Neural cell (in vitro differentiated cells): ENCODE data around the gene MAPT. TPM values are rescaled to one million over a fixed set of nuclear protein-coding genes. Genes with fewer than 3 reads are reported as not detected.

ENCODE experiments used
- H2AFZ ChIP-seq: fragments of 200-600, 300-800 bp; sonication (generic), shearing (Covaris generic); 2 replicates; pipeline ENCODE4 v1.6.0; 2014; ENCODE audit warnings: low read depth, mild to moderate bottlenecking, antibody characterized with exemption, low read length, moderate library complexity
- H3F3A ChIP-seq: fragments of 200-600 bp; shearing (Covaris generic); 2 replicates; pipeline ENCODE4 v1.6.1; 2016; ENCODE audit warnings: mild to moderate bottlenecking, moderate library complexity, mixed read lengths, antibody characterized with exemption, low read length; ENCODE audit not compliant: insufficient read depth, poor library complexity, severe bottlenecking
- H3K27ac ChIP-seq: fragments of 200-600, 300-800 bp; sonication (generic), shearing (Covaris generic); 2 replicates; pipeline ENCODE4 v1.5.1; 2014; ENCODE audit warnings: mild to moderate bottlenecking, low read length, moderate library complexity
- H3K27me3 ChIP-seq: fragments of 300-800, 200-600 bp; sonication (generic), shearing (Covaris generic); 2 replicates; pipeline ENCODE4 v1.6.0; 2014; ENCODE audit warnings: mild to moderate bottlenecking, low read depth, low read length, moderate library complexity; ENCODE audit not compliant: insufficient read depth
- H3K36me3 ChIP-seq: fragments of 300-800, 200-600 bp; sonication (generic), shearing (Covaris generic); 2 replicates; pipeline ENCODE4 v1.5.1; 2014; ENCODE audit warnings: mild to moderate bottlenecking, antibody characterized with exemption, low read length, moderate library complexity; ENCODE audit not compliant: insufficient read depth
- H3K4me2 ChIP-seq: fragments of 300-800, 200-600 bp; sonication (generic), shearing (Covaris generic); 2 replicates; pipeline ENCODE4 v1.6.0; 2014; ENCODE audit warnings: mild to moderate bottlenecking, low read length
- H3K4me3 ChIP-seq: fragments of 300-800, 200-600 bp; sonication (generic), shearing (Covaris generic); 2 replicates; pipeline ENCODE4 v1.5.1; 2014; ENCODE audit warnings: mild to moderate bottlenecking, low read length, moderate library complexity
- H3K79me2 ChIP-seq: fragments of 200-600 bp; shearing (Covaris generic); replicated peaks from 2 replicates; pipeline ENCODE4 v1.6.0; 2014; ENCODE audit warnings: mild to moderate bottlenecking, low read length, moderate library complexity; ENCODE audit not compliant: insufficient read depth
- H3K9ac ChIP-seq: fragments of 300-800, 200-600 bp; sonication (generic), shearing (Covaris generic); 2 replicates; pipeline ENCODE4 v1.6.1; 2016; ENCODE audit warnings: mild to moderate bottlenecking, low read length, mixed read lengths
- H3K9me2 ChIP-seq: fragments of 200-600 bp; shearing (Covaris generic); 2 replicates; pipeline ENCODE4 v1.6.1; 2016; ENCODE audit warnings: mild to moderate bottlenecking, low read length, mixed read lengths; ENCODE audit not compliant: insufficient read depth
- H3K9me3 ChIP-seq: fragments of 200-600, 300-800 bp; sonication (generic), shearing (Covaris generic); 2 replicates; pipeline ENCODE4 v1.6.1; 2016; ENCODE audit warnings: mild to moderate bottlenecking, mixed run types, low read length, moderate library complexity, mixed read lengths
- H4K20me1 ChIP-seq: fragments of 200-600 bp; shearing (Covaris generic); 2 replicates; pipeline ENCODE4 v1.6.1; 2016; ENCODE audit warnings: mild to moderate bottlenecking, mixed run types; ENCODE audit not compliant: insufficient read depth
- EP300 ChIP-seq: fragments of 450-650 bp; conservative IDR thresholded peaks from 2 replicates; pipeline ENCODE4 v1.6.1; 2014; ENCODE audit warnings: antibody characterized with exemption, mild to moderate bottlenecking, moderate library complexity; ENCODE audit not compliant: poor library complexity, severe bottlenecking
- EZH2 ChIP-seq: fragments of 200-600, 300-800 bp; shearing (Covaris generic), sonication (generic); IDR thresholded peaks from 2 replicates; pipeline ENCODE4 v1.6.1; 2014; ENCODE audit warnings: antibody characterized with exemption, low read length, borderline replicate concordance, mild to moderate bottlenecking; ENCODE audit not compliant: insufficient read depth, poor library complexity, severe bottlenecking
- MXI1 ChIP-seq: fragments of 450-650 bp; conservative IDR thresholded peaks from 2 replicates; pipeline ENCODE4 v1.6.1; 2014; ENCODE audit warnings: antibody characterized with exemption, mild to moderate bottlenecking; ENCODE audit not compliant: poor library complexity, severe bottlenecking
- POLR2AphosphoS5 ChIP-seq: IDR thresholded peaks from 2 replicates; pipeline ENCODE4 v1.6.1; 2012
- RAD21 ChIP-seq: fragments of 450-650 bp; conservative IDR thresholded peaks from 2 replicates; pipeline ENCODE4 v1.6.1; 2014; ENCODE audit warnings: antibody characterized with exemption, mild to moderate bottlenecking, moderate library complexity
- SMC3 ChIP-seq: fragments of 450-650 bp; conservative IDR thresholded peaks from 2 replicates; pipeline ENCODE4 v1.6.1; 2014; ENCODE audit warnings: antibody characterized with exemption, mild to moderate bottlenecking, moderate library complexity; ENCODE audit not compliant: poor library complexity
- TAF1 ChIP-seq: IDR thresholded peaks from 2 replicates; pipeline ENCODE4 v1.6.1; 2012; ENCODE audit warnings: low read depth
- polyA plus RNA-seq: library from polyadenylated mRNA; depleted of rRNA; stranded (reverse); fragments of >200 nt; gene quantifications from 2 replicates; pipeline ENCODE4 v1.2.3, GENCODE V29; 2014
- TF ChIP-seq, protein P1 (sequence below): IDR thresholded peaks from 2 replicates; pipeline ENCODE4 v1.6.1; 2012; ENCODE audit warnings: borderline replicate concordance
- TF ChIP-seq, protein P2 (sequence below): fragments of 450-650 bp; IDR thresholded peaks from 2 replicates; pipeline ENCODE4 v1.5.1; 2014; ENCODE audit warnings: antibody characterized with exemption, mild to moderate bottlenecking, moderate library complexity; ENCODE audit not compliant: poor library complexity, severe bottlenecking

The MAPT gene
- polyA plus RNA-seq, 1 donor from 2014 or later: 94.5 TPM

DNA sequence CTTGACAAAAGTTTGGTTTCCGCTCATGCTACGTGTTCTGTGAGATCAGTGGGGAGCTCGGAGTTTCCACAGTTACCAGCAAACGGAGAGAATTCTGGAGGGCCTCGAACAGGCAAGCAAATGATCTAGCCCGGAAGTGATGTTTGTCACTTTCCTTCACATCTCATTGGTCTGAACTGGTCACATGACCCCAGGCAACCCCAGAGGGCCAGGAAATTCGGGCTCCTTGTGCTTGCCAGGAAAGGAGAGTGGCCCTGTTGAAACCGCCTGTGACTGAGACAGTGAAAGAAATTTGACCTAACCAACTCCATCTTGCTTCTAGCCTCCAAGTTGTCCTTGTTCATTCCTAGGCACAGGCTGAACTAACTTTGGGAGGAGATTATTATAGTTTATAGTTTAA is 26.7 kb upstream of the MAPT start:
- no peak overlapping the region for H3K9ac ChIP-seq
- no peaks in the 10 kb centered on the region for H3K27me3 ChIP-seq
- no peaks in the 10 kb centered on the region for H3K36me3 ChIP-seq
- no peaks in the 10 kb centered on the region for H4K20me1 ChIP-seq
- no peaks in the 10 kb centered on the region for H3K9me2 ChIP-seq
- H3K4me3 ChIP-seq: no peak overlapping the region
- H3F3A ChIP-seq: no peaks in the 10 kb centered on the region
- TF ChIP-seq SMC3 (no peak), MXI1 (no peak), EZH2 (no peak), TAF1 (no peak), RAD21 (no peak), EP300 (no peak), POLR2AphosphoS5 (no peak)
- TF ChIP-seq, protein P1, sequence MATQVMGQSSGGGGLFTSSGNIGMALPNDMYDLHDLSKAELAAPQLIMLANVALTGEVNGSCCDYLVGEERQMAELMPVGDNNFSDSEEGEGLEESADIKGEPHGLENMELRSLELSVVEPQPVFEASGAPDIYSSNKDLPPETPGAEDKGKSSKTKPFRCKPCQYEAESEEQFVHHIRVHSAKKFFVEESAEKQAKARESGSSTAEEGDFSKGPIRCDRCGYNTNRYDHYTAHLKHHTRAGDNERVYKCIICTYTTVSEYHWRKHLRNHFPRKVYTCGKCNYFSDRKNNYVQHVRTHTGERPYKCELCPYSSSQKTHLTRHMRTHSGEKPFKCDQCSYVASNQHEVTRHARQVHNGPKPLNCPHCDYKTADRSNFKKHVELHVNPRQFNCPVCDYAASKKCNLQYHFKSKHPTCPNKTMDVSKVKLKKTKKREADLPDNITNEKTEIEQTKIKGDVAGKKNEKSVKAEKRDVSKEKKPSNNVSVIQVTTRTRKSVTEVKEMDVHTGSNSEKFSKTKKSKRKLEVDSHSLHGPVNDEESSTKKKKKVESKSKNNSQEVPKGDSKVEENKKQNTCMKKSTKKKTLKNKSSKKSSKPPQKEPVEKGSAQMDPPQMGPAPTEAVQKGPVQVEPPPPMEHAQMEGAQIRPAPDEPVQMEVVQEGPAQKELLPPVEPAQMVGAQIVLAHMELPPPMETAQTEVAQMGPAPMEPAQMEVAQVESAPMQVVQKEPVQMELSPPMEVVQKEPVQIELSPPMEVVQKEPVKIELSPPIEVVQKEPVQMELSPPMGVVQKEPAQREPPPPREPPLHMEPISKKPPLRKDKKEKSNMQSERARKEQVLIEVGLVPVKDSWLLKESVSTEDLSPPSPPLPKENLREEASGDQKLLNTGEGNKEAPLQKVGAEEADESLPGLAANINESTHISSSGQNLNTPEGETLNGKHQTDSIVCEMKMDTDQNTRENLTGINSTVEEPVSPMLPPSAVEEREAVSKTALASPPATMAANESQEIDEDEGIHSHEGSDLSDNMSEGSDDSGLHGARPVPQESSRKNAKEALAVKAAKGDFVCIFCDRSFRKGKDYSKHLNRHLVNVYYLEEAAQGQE: no peak
- TF ChIP-seq, protein P2, sequence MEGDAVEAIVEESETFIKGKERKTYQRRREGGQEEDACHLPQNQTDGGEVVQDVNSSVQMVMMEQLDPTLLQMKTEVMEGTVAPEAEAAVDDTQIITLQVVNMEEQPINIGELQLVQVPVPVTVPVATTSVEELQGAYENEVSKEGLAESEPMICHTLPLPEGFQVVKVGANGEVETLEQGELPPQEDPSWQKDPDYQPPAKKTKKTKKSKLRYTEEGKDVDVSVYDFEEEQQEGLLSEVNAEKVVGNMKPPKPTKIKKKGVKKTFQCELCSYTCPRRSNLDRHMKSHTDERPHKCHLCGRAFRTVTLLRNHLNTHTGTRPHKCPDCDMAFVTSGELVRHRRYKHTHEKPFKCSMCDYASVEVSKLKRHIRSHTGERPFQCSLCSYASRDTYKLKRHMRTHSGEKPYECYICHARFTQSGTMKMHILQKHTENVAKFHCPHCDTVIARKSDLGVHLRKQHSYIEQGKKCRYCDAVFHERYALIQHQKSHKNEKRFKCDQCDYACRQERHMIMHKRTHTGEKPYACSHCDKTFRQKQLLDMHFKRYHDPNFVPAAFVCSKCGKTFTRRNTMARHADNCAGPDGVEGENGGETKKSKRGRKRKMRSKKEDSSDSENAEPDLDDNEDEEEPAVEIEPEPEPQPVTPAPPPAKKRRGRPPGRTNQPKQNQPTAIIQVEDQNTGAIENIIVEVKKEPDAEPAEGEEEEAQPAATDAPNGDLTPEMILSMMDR: no peak
- no peaks in the 10 kb centered on the region for H3K79me2 ChIP-seq
- H3K9me3 ChIP-seq: no peaks in the 10 kb centered on the region
- H3K27ac ChIP-seq: no peak overlapping the region
- no peak overlapping the region for H3K4me2 ChIP-seq
- no peak overlapping the region for H2AFZ ChIP-seq

DNA sequence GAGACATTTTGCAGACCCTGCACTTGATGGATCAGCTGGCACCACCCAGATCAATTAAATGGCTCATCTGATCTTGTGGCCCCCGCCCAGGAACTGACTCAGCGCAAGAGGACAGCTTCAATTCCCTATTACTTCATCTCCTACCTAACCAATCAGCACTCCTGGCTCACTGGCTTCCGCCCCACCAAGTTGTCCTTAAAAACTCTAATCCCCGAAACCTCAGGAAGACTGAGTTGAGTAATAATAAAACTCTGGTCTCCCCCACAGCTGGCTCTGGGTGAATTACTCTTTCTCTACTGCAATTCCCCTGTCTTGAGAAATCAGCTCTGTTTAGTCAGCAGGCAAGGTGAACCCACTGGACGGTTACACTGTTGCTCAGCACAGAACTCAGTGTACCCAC is 26.1 kb upstream of the MAPT start:
- TF ChIP-seq EP300 (no peak), TAF1 (no peak), POLR2AphosphoS5 (no peak), EZH2 (no peak), SMC3 (no peak), MXI1 (no peak), RAD21 (no peak)
- TF ChIP-seq, protein P2: no peak
- TF ChIP-seq, protein P1: no peak
- Histone ChIP-seq H2AFZ (no peak overlapping the region), H4K20me1 (no peaks in the 10 kb centered on the region), H3K4me2 (no peak overlapping the region), H3K9me2 (no peaks in the 10 kb centered on the region), H3K79me2 (no peaks in the 10 kb centered on the region), H3K9me3 (no peaks in the 10 kb centered on the region), H3K27me3 (no peaks in the 10 kb centered on the region), H3F3A (no peaks in the 10 kb centered on the region), H3K27ac (no peak overlapping the region), H3K36me3 (no peaks in the 10 kb centered on the region), H3K9ac (no peak overlapping the region), H3K4me3 (no peak overlapping the region)
